Hematopoietic multipotent progenitor cell treated with erythropoietin and hydrocortisone succinate and interleukin-3 and kit ligand, for 8 days (in vitro differentiated cells): ENCODE data around the gene ZNF512.
"Not testable (repeated sequence)": the region's sequence is repeated elsewhere in the genome, so short reads cannot be mapped to it uniquely, and the experiment has no call there.

Source experiments
- DNase-seq: peaks from one replicate; pipeline ENCODE4 v3.0.0-alpha.2; 2015

The ZNF512 gene

GRCh38 chr2:27584597-27584996, 1.8 kb downstream of the ZNF512 start:
- DNase-seq: no peak

- peak; percentile 11 for DNase-seq
Observed at GRCh38 chr2:27587025-27587424, 4.2 kb downstream of the ZNF512 start.

GRCh38 chr2:27588308-27588707, 5.5 kb downstream of the ZNF512 start:
- no peak for DNase-seq

GRCh38 chr2:27591745-27592144, 8.9 kb downstream of the ZNF512 start:
- no peak for DNase-seq

- no peak for DNase-seq
Observed at GRCh38 chr2:27593240-27593639, 10.4 kb downstream of the ZNF512 start.

- not testable (repeated sequence) for DNase-seq
Observed at GRCh38 chr2:27594020-27594703, 11.3 kb downstream of the ZNF512 start.

- not testable (repeated sequence) for DNase-seq
Observed at GRCh38 chr2:27595412-27595811, 12.6 kb downstream of the ZNF512 start.

GRCh38 chr2:27596627-27597026, 13.8 kb downstream of the ZNF512 start:
- no peak for DNase-seq

- DNase-seq: no peak
Observed at GRCh38 chr2:27606611-27607010, 23.8 kb downstream of the ZNF512 start.

- DNase-seq: no peak
Observed at GRCh38 chr2:27613985-27614384, 31.1 kb downstream of the ZNF512 start.

GRCh38 chr2:27615316-27615715, 32.5 kb downstream of the ZNF512 start:
- no peak for DNase-seq

GRCh38 chr2:27621524-27621923, 38.7 kb downstream of the ZNF512 start:
- no peak for DNase-seq

- no peak for DNase-seq
Observed at GRCh38 chr2:27622921-27623384, 40.1 kb downstream of the ZNF512 start.

- no peak for DNase-seq
Observed at GRCh38 chr2:27624943-27625342, 42.1 kb downstream of the ZNF512 start.

- not testable (repeated sequence) for DNase-seq
Observed at GRCh38 chr2:27626323-27626722, 43.5 kb downstream of the ZNF512 start.

- not testable (repeated sequence) for DNase-seq
Observed at GRCh38 chr2:27626921-27627320, 44.1 kb downstream of the ZNF512 start.

GRCh38 chr2:27627963-27628766, 45.3 kb downstream of the ZNF512 start:
- DNase-seq: peak; percentile 23

- DNase-seq: peak; percentile 94
Observed at GRCh38 chr2:27628767-27629709, 46.2 kb downstream of the ZNF512 start, which contains the start of the genes CCDC121 and GPN1. CCDC121 (minus strand) TSS chr2:27629012; CDS start chr2:27627799, 1,213 bp downstream. GPN1 (plus strand) TSS chr2:27629050; CDS start chr2:27629059, 9 bp downstream.

- not testable (repeated sequence) for DNase-seq
Observed at GRCh38 chr2:27630257-27630656, 47.4 kb downstream of the ZNF512 start.

- no peak for DNase-seq
Observed at GRCh38 chr2:27634291-27634690, 51.4 kb downstream of the ZNF512 start.

- DNase-seq: no peak
Observed at GRCh38 chr2:27636766-27637165, 53.9 kb downstream of the ZNF512 start.

GRCh38 chr2:27638037-27638637, 55.3 kb downstream of the ZNF512 start:
- DNase-seq: no peak
